ENCODE measurements around the gene ADH6.
"Not testable (repeated sequence)": the region's sequence is repeated elsewhere in the genome, so short reads cannot be mapped to it uniquely, and the experiment has no call there.

ADH6 gene

DNA sequence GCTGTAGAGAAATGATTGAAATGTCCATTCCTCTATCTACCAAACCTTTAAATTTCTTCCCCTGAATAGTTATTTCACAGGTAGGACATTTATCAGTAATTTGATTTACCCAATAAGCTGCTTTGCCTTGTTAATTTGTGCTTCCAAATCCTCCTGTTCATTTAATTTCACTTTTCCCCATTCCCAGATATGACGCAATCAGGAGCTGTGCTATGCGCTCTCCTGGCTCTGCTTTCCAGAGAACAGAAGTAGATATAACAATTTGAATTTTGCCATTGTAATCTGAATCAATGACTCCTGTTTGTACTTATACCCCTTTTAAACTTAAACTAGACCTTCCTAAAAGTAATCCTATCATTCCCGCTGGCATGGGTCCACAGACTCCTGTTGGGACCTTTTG is 29.1 kb downstream of the ADH6 start:
- not testable (repeated sequence) for DNase-seq

DNA sequence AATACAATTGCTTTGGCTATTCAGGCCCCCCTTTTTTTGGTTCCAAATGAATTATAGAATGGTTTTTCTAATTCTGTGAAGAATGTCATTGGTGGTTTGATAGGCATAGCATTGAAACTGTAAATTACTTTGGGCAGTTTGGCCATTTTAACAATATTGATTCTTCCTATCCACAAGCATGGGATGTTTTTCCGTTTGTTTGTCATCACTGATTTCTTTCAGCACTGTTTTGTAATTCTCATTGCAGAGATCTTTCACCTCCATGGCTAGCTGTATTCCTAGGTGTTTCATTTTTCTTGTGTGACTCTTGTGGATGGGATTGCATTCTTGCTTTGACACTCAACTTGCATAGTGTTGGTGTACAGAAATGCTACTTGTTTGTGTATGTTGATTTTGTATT is 33.0 kb downstream of the ADH6 start:
- no peak for DNase-seq

DNA sequence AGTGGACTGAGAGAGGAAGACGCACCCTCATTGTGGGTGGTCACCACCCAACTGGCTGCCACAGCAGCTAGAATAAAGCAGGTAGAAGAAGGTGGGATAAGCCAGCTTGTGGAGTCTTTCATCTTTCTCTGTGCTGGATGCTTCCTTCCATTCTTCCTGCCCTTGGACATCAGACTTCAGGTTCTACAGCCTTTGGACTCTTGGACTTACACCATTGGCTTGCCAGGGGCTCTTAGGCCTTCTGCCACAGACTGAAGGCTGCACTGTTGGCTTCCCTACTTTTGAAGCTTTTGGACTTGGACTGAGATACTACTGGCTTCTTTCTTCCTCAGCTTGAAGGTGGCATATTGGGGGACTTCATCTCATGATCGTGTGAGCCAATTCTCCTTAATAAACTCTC is 33.5 kb downstream of the ADH6 start:
- no peak for DNase-seq

DNA sequence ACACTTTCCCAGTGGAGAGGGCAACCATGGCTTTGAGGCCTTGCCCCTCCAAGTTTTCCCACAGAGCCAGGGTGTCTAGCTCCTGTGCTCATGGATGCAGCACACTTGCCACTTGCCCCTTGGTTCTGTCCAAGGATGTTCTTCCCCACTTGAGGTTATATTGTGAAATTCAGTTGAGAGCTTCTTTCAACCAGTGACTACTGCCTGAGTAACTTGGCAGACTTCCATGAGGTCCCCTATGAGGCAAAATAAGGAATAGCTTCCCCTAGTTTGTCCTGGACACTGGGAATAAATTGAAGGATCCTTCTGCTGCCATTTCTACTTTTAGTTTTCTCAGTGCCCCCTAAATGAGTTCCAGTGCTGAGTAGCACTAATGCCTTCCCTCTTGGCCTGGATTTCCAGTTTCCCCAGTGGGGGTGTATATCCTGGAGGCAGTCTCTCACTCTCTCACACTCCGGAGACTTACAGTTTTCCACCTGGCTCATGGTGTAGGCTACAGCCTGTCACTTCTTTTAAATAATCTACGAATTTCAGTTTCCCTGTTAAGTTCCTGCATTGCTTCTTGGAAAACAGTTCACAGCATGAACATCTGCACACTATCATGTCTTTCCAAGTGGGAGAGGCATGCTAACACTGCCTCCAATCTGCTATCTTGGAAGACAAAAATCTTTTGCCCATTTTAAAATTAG is 38.5 kb downstream of the ADH6 start:
- no peak for DNase-seq

DNA sequence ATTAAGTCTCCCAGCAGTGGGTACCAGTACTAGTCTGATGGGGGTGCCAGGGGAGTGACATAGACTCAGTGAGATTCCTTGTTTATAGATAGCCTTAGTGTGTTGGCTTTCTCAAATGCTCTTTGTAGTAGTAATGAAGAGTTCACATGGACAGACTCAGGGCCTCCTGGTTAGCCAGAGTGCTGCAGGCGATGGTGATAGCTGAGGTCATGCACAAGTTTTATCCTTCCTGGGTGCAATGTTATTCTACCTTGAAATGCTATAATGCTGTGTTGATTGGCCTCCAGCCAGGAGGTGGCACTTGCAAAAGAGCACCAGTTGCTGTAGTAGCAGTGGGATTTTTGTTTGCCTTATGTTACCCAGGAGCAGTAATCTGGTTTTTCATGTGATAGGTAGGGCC is 39.4 kb downstream of the ADH6 start:
- DNase-seq, result no peak

DNA sequence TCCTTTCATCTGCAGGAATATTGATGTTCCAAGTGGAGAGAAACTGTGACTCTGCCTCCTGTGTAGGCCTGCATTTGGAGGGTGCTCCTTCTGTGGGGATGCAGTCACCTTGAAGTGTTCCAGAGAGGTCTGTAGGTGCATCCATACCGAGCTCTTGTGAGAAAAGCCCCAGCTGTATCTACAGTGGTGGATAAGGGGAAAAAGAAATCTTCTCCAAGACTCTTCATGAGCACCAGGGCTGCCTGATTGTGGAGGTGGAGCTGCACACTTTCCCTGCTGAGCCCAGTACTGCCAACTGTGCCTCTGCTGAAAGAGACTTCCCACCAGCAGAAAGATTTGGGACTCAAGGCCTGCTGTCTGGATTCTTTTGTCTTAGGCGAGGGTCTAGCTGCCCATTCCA is 39.9 kb downstream of the ADH6 start:
- DNase-seq, result no peak

DNA sequence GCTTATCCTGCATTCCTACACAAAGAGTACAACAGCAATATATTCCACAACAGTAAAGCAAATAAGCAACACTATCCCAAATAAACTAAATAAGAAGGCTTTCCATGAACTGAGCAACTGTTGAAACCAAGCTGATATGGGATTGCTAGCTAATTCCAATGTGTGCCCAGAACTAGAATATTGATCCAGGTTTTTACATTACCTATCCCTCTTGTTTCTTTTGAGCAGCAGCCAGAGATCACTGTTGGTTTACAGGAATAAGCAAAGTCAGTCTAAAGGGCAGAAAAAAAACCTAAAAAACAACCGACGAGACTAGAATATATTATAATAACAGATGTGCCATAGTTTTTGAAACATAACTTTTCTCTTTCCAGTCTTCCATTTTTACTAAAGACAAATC is 52.5 kb downstream of the ADH6 start:
- no peak for DNase-seq

DNA sequence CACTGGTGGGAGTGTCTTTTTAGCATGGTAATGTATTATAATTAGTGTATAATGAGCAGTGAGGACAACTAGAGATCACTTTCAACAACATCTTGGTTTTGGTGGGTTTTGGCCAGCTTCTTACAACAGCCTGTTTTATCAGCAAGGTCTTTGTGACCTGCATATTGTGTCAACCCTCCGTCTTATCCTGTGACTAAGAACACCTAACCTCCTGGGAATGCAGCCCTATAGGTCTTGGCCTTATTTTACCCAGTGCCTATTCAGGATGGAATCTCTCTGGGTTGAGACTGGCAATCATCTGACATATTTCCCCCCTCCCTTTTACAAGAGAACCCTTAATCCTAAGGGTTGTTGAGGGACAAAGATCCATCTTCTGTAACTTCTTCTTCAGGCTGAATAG is 53.1 kb downstream of the ADH6 start:
- DNase-seq, result no peak

DNA sequence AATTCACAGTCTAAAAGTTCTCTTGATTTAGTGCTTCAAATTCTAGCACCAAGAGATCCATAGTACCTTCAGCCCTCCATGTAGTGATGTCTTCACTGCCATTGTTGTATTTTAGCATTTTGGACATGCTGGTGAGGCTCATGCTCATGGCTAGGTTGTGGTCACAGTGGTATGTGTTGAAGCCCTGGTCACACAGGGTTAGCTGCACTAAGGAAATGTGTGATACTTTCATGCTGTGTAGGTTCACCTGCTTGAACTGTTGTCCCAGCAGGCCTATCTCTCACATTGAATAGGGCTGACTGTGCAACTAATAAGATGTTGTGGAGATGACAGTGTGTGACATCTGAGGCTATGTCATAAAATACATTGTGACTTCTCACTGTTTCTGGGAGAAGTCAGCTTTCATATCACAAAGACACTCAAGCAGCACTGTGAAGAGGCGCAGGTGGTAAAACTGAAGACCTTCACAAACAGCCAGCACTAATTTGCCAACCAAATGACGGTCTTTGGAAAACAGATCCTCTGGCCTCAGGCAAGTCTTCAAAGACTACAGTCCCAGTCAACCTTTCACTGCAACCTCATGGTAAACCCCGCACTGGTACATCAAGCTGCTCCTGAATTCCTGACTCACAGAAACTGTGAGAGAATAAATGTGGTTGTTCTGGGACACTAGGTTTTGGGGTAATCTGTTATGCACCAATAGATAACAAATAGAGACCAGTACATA is 57.5 kb downstream of the ADH6 start:
- DNase-seq, result no peak

DNA sequence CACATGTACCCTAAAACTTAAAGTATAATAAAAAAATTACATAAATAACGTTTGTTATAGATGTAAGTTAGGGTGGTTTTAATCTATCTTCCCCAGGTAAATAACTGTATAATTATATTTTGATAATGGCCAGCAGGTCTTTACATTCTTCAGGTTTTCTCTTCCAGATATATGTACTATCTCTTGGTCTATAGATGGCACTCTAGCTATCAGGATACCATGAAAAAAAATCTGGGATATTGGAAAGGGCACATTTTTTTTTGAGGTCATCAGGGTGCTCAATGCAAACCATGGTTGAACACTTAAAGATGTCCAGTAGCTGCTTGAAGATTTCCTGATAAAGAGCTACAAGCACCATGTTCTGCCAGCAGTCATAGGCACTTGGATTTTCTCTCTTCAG is 59.3 kb downstream of the ADH6 start:
- no peak for DNase-seq

DNA sequence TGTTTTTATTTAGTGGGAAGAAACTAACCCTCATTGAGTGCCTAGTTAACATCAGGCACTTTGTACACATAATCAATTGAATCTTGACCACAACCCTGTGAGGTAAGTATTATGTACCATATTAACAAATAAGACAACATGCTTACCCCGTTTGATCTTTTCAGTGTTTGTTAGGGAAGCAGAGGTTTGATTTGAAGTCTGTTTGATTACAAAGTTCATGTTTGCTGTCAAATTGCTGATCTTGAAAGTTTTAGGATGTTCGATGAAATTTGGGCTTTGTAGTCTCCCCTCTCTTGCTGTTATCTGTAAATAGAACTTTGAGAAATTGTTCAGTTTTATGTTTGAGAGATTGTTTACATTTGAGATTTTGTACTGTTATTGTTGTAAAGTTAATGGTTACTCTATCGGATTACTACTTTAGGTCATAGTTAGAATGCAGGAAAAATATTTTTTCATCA is 61.5 kb downstream of the ADH6 start:
- DNase-seq, result no peak

DNA sequence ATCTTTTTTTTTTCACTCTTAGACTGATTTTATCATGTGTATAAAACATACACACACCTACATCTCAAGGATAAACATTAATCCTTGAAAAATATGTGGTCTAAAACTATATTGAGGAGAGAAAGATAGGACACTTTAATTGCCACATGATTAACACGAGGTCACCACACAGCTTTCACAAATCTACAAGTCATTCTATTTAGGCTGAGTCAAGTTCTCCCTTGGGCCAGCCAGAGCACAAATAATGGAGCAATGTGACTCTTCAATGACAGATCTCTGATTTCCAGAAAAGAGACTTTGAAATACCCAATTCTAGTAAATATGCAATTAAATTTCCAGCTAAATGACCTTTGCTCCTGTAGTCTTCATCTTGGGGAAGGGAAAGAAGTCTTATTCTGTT is 62.1 kb downstream of the ADH6 start:
- DNase-seq, result no peak

DNA sequence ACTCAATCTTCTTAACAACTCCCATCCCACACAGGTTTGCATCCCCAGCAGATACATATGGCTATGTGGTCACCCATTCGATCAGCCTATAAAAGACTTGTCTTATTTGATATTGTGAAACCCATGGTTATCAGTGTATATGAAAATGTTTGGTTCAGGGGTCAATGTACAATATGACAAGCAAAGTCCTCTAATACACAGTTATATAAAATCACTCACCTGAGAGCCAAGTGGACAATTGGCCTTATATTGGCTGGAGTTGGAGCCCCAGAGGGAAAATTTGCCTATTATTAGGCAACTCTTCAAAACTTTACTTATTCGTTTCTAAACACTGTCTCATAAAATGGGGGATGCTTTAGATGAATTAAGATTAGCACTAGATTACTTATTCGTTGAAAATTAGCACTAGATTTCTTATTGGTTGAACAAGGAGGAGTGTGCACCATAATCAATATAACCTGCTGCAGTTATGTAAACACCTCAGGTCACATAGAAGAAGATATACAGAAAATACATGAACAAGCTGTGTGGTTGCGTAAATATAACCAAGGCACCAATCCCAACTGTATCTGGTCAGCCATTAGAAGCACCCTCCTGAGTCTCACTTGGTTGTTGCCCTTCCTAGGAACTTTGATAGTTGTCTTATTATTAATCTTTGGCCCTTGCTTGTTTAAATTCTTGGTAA is 64.2 kb downstream of the ADH6 start:
- DNase-seq, result no peak

Measured in NCI-H2227 treated with DMSO at 0.1 percent for 48 hours (cell line).